ENCODE results near the gene ALX4.

GRCh38 chr11:44324222-44324621, 14.3 kb upstream of the ALX4 start:
- TF ChIP-seq CTCF (IDR thresholded peaks at IDR 0.05) (no peak), POLR2A (IDR thresholded peaks at IDR 0.05) (no peak), POLR2AphosphoS5 (IDR thresholded peaks at IDR 0.05) (no peak)
